ENCODE measurements around the gene FERMT3. TPM values are rescaled to one million over a fixed set of nuclear protein-coding genes. Genes with fewer than 3 reads are reported as not detected.
A peak's percentile ranks its signal among the peaks of the same experiment; 100 is the strongest.

Gene FERMT3
- total RNA-seq, 1 experiment from 2014 or later, result 4.3 TPM

- H3K27ac Mint-ChIP-seq (ENCODE audit: unreplicated experiment), result no peak overlapping the region
- BruUV-seq (replicated peaks), result no TSS peak
- H3K27me3 Mint-ChIP-seq (ENCODE audit: insufficient read depth, unreplicated experiment), result no peaks in the 10 kb centered on the region
- POLR2A ChIA-PET, result no interaction called here
- H3K36me3 ChIP-seq (ENCODE audit: control insufficient read depth, insufficient read depth, low read length), result peaks cover 4% of the 10 kb centered on the region
- no peak for TF ChIP-seq CTCF (IDR thresholded peaks at IDR 0.05; ENCODE audit: insufficient read depth in 1 of 2, low read depth in 1 of 2, low read length in 1 of 2, severe bottlenecking in 1 of 2, unreplicated experiment in 1 of 2)
- no peaks in the 10 kb centered on the region for H3K27me3 ChIP-seq (replicated peaks; ENCODE audit: control insufficient read depth, insufficient read depth, low read length)
- peaks cover 17% of the 10 kb centered on the region for H3K4me1 Mint-ChIP-seq (ENCODE audit: low read depth, unreplicated experiment)
- peaks cover 15% of the 10 kb centered on the region for H3K4me1 ChIP-seq
- no peak for DNase-seq
- intact Hi-C loops (cut with micrococcal nuclease; ENCODE audit: unreplicated experiment), result no loop called here
- no peak overlapping the region for H3K4me3 Mint-ChIP-seq (ENCODE audit: unreplicated experiment)
- CTCF ChIA-PET, result interaction anchor here (0.6 to 0.8 kb wide), 2 partner anchors 14 to 1423 kb away, joined by 4 to 5 read pairs; no protein-coding TSS in a partner anchor
- no peaks in the 10 kb centered on the region for H3K9me3 ChIP-seq
- no peak overlapping the region for H3K4me3 ChIP-seq (ENCODE audit: low read depth, low read length)
- no peaks in the 10 kb centered on the region for H3K9me3 Mint-ChIP-seq (ENCODE audit: unreplicated experiment)
- peaks cover 83% of the 10 kb centered on the region for H3K36me3 Mint-ChIP-seq (ENCODE audit: insufficient read depth, unreplicated experiment)
Measured at GRCh38 chr11:64265176-64266160, 58.9 kb downstream of the FERMT3 start.

GRCh38 chr11:64266339-64266738, 59.8 kb downstream of the FERMT3 start:
- peaks cover 86% of the 10 kb centered on the region for H3K36me3 Mint-ChIP-seq (ENCODE audit: insufficient read depth, unreplicated experiment)
- peaks cover 15% of the 10 kb centered on the region for H3K4me1 ChIP-seq
- POLR2A ChIA-PET, result no interaction called here
- H3K36me3 ChIP-seq (ENCODE audit: control insufficient read depth, insufficient read depth, low read length), result peaks cover 4% of the 10 kb centered on the region
- DNase-seq, result no peak
- H3K9me3 ChIP-seq, result no peaks in the 10 kb centered on the region
- no peak overlapping the region for H3K4me3 ChIP-seq (ENCODE audit: low read depth, low read length)
- no peaks in the 10 kb centered on the region for H3K27me3 Mint-ChIP-seq (ENCODE audit: insufficient read depth, unreplicated experiment)
- no peak for TF ChIP-seq CTCF (IDR thresholded peaks at IDR 0.05; ENCODE audit: insufficient read depth in 1 of 2, low read depth in 1 of 2, low read length in 1 of 2, severe bottlenecking in 1 of 2, unreplicated experiment in 1 of 2)
- no TSS peak for BruUV-seq (replicated peaks)
- no peak overlapping the region for H3K27ac Mint-ChIP-seq (ENCODE audit: unreplicated experiment)
- H3K9me3 Mint-ChIP-seq (ENCODE audit: unreplicated experiment), result no peaks in the 10 kb centered on the region
- intact Hi-C loops (cut with micrococcal nuclease; ENCODE audit: unreplicated experiment), result no loop called here
- CTCF ChIA-PET, result interaction anchor here (1.6 kb wide), 1 partner anchor 16 kb away, joined by 4 read pairs; the partner anchor contains the start of gene PLCB3
- no peak overlapping the region for H3K4me3 Mint-ChIP-seq (ENCODE audit: unreplicated experiment)
- no peaks in the 10 kb centered on the region for H3K27me3 ChIP-seq (replicated peaks; ENCODE audit: control insufficient read depth, insufficient read depth, low read length)
- H3K4me1 Mint-ChIP-seq (ENCODE audit: low read depth, unreplicated experiment), result peaks cover 17% of the 10 kb centered on the region

GRCh38 chr11:64267207-64267945, 60.9 kb downstream of the FERMT3 start:
- Histone ChIP-seq H3K9me3 (no peaks in the 10 kb centered on the region), H3K36me3 (ENCODE audit: control insufficient read depth, insufficient read depth, low read length) (peaks cover 4% of the 10 kb centered on the region), H3K4me3 (ENCODE audit: low read depth, low read length) (no peak overlapping the region), H3K27me3 (replicated peaks; ENCODE audit: control insufficient read depth, insufficient read depth, low read length) (no peaks in the 10 kb centered on the region), H3K4me1 (peaks cover 21% of the 10 kb centered on the region)
- intact Hi-C loops (cut with micrococcal nuclease; ENCODE audit: unreplicated experiment), result no loop called here
- Mint-ChIP-seq H3K4me3 (ENCODE audit: unreplicated experiment) (peak overlapping the region; percentile 89), H3K4me1 (ENCODE audit: low read depth, unreplicated experiment) (peaks cover 17% of the 10 kb centered on the region), H3K27me3 (ENCODE audit: insufficient read depth, unreplicated experiment) (no peaks in the 10 kb centered on the region), H3K36me3 (ENCODE audit: insufficient read depth, unreplicated experiment) (peaks cover 88% of the 10 kb centered on the region), H3K27ac (ENCODE audit: unreplicated experiment) (peak overlapping the region; percentile 95), H3K9me3 (ENCODE audit: unreplicated experiment) (no peaks in the 10 kb centered on the region)
- no peak for TF ChIP-seq CTCF (IDR thresholded peaks at IDR 0.05; ENCODE audit: insufficient read depth in 1 of 2, low read depth in 1 of 2, low read length in 1 of 2, severe bottlenecking in 1 of 2, unreplicated experiment in 1 of 2)
- no TSS peak for BruUV-seq (replicated peaks)
- CTCF ChIA-PET, result interaction anchor here (0.7 to 1.6 kb wide), 2 partner anchors 17 to 77 kb away, joined by 4 to 7 read pairs; partner anchors contain the start of gene PLCB3
- POLR2A ChIA-PET, result interaction anchor here (3.5 kb wide), 1 partner anchor 21 kb away, joined by 22 read pairs; the partner anchor contains the start of gene PPP1R14B
- no peak for DNase-seq
